ENCODE results near the gene FAM136A. TPM values are rescaled to one million over a fixed set of nuclear protein-coding genes. Genes with fewer than 3 reads are reported as not detected.

FAM136A gene
- total RNA-seq, 2 experiments from 2014 or later, result 30.6 to 31.4 TPM

GRCh38 chr2:70322518-70322917 is 20.7 kb upstream of the FAM136A start:
- Histone ChIP-seq H3K36me3 (ENCODE audit: insufficient read depth, low read length) (no peaks in the 10 kb centered on the region), H3K27me3 (ENCODE audit: control insufficient read depth in 1 of 2, insufficient read depth in 2 of 2, low read length in 2 of 2) (no peaks in the 10 kb centered on the region), H3K9me3 (ENCODE audit: control insufficient read depth in 1 of 2, insufficient read depth in 1 of 2, low read length in 2 of 2) (no peaks in the 10 kb centered on the region), H3K4me1 (ENCODE audit: insufficient read depth, low read length) (no peaks in the 10 kb centered on the region), H3K4me3 (ENCODE audit: low read length) (no peak overlapping the region), H3K27ac (ENCODE audit: low read depth in 1 of 2, low read length in 2 of 2) (no peak overlapping the region)
- Mint-ChIP-seq H3K4me1 (ENCODE audit: low read depth) (no peaks in the 10 kb centered on the region), H3K36me3 (ENCODE audit: low read depth) (no peaks in the 10 kb centered on the region), H3K27ac (no peak overlapping the region), H3K4me3 (no peak overlapping the region), H3K27me3 (peaks cover 9% of the 10 kb centered on the region), H3K9me3 (no peaks in the 10 kb centered on the region)
- no peak for ATAC-seq (ENCODE audit: poor library complexity)
- DNase-seq, result no peak
- ChIA-PET POLR2A (no interaction called here), CTCF (no interaction called here)
- TF ChIP-seq CTCF (IDR thresholded peaks at IDR 0.05), result no peak
- intact Hi-C loops (cut with DNase I, micrococcal nuclease), result no loop called here

GRCh38 chr2:70321370-70321769 is 19.5 kb upstream of the FAM136A start:
- Histone ChIP-seq H3K36me3 (ENCODE audit: insufficient read depth, low read length) (no peaks in the 10 kb centered on the region), H3K27ac (ENCODE audit: low read depth in 1 of 2, low read length in 2 of 2) (no peak overlapping the region), H3K4me3 (ENCODE audit: low read length) (no peak overlapping the region), H3K4me1 (ENCODE audit: insufficient read depth, low read length) (no peaks in the 10 kb centered on the region), H3K9me3 (ENCODE audit: control insufficient read depth in 1 of 2, insufficient read depth in 1 of 2, low read length in 2 of 2) (no peaks in the 10 kb centered on the region), H3K27me3 (ENCODE audit: control insufficient read depth in 1 of 2, insufficient read depth in 2 of 2, low read length in 2 of 2) (no peaks in the 10 kb centered on the region)
- intact Hi-C loops (cut with DNase I, micrococcal nuclease), result no loop called here
- Mint-ChIP-seq H3K9me3 (no peaks in the 10 kb centered on the region), H3K4me1 (ENCODE audit: low read depth) (no peaks in the 10 kb centered on the region), H3K36me3 (ENCODE audit: low read depth) (no peaks in the 10 kb centered on the region), H3K27me3 (peaks cover 9% of the 10 kb centered on the region), H3K27ac (no peak overlapping the region), H3K4me3 (no peak overlapping the region)
- TF ChIP-seq CTCF (IDR thresholded peaks at IDR 0.05), result no peak
- POLR2A ChIA-PET, result no interaction called here
- ATAC-seq (ENCODE audit: poor library complexity) (no peak), DNase-seq (no peak)
- CTCF ChIA-PET, result interaction anchor here (0.7 kb wide), 2 partner anchors 15 to 348 kb away, joined by 3 read pairs; no protein-coding TSS in a partner anchor

GRCh38 chr2:70314640-70315039 is 12.8 kb upstream of the FAM136A start:
- CTCF ChIA-PET, result interaction anchor here (1.3 kb wide), 1 partner anchor 11 kb away, joined by 3 read pairs; no protein-coding TSS in a partner anchor
- H3K4me1 Mint-ChIP-seq (ENCODE audit: low read depth), result no peaks in the 10 kb centered on the region
- no peak for ATAC-seq (ENCODE audit: poor library complexity)

More at GRCh38 chr2:70314640-70315039, 12.8 kb upstream of the FAM136A start:
- Mint-ChIP-seq H3K9me3 (no peaks in the 10 kb centered on the region), H3K27ac (no peak overlapping the region), H3K36me3 (ENCODE audit: low read depth) (no peaks in the 10 kb centered on the region), H3K27me3 (peaks cover 5% of the 10 kb centered on the region), H3K4me3 (no peak overlapping the region)
- H3K36me3 ChIP-seq (ENCODE audit: insufficient read depth, low read length), result no peaks in the 10 kb centered on the region
- DNase-seq, result no peak
- H3K4me1 ChIP-seq (ENCODE audit: insufficient read depth, low read length), result no peaks in the 10 kb centered on the region
- H3K9me3 ChIP-seq (ENCODE audit: control insufficient read depth in 1 of 2, insufficient read depth in 1 of 2, low read length in 2 of 2), result no peaks in the 10 kb centered on the region
- H3K27ac ChIP-seq (ENCODE audit: low read depth in 1 of 2, low read length in 2 of 2), result no peak overlapping the region
- intact Hi-C loops (cut with DNase I, micrococcal nuclease), result no loop called here
- no peak for TF ChIP-seq CTCF (IDR thresholded peaks at IDR 0.05)
- no peak overlapping the region for H3K4me3 ChIP-seq (ENCODE audit: low read length)
- peaks cover 0 to 3% of the 10 kb centered on the region in 2 experiments for H3K27me3 ChIP-seq (ENCODE audit: control insufficient read depth in 1 of 2, insufficient read depth in 2 of 2, low read length in 2 of 2)
- POLR2A ChIA-PET, result no interaction called here

All from CD4-positive, alpha-beta T cell (primary cell).